Measurements from ENCODE around the gene PPM1M. TPM values are rescaled to one million over a fixed set of nuclear protein-coding genes. Genes with fewer than 3 reads are reported as not detected.

Gene PPM1M
- total RNA-seq, 1 donor from 2014 or later = 6.9 TPM

- H3K4me3 ChIP-seq (ENCODE audit: low read depth, low read length) = no peak overlapping the region
- DNase-seq (ENCODE audit: low read depth) = no peak
- no peak for TF ChIP-seq CTCF (conservative IDR thresholded peaks at IDR 0.05; ENCODE audit: low read depth, low read length)
These were observed 35.5 kb upstream of the PPM1M start for GRCh38 chr3:52210037-52210436.

- no peak for TF ChIP-seq CTCF (conservative IDR thresholded peaks at IDR 0.05; ENCODE audit: low read depth, low read length)
- H3K4me3 ChIP-seq (ENCODE audit: low read depth, low read length) = no peak overlapping the region
- no peak for DNase-seq (ENCODE audit: low read depth)
These were observed 35.0 kb upstream of the PPM1M start for GRCh38 chr3:52210550-52211046.

GRCh38 chr3:52211268-52211891, 34.2 kb upstream of the PPM1M start:
- TF ChIP-seq CTCF (conservative IDR thresholded peaks at IDR 0.05; ENCODE audit: low read depth, low read length) = no peak
- no peak for DNase-seq (ENCODE audit: low read depth)
- no peak overlapping the region for H3K4me3 ChIP-seq (ENCODE audit: low read depth, low read length)

GRCh38 chr3:52213005-52213404, 32.6 kb upstream of the PPM1M start:
- TF ChIP-seq CTCF (conservative IDR thresholded peaks at IDR 0.05; ENCODE audit: low read depth, low read length) = no peak
- no peak for DNase-seq (ENCODE audit: low read depth)
- H3K4me3 ChIP-seq (ENCODE audit: low read depth, low read length) = no peak overlapping the region

- TF ChIP-seq CTCF (conservative IDR thresholded peaks at IDR 0.05; ENCODE audit: low read depth, low read length) = no peak
- DNase-seq (ENCODE audit: low read depth) = no peak
- H3K4me3 ChIP-seq (ENCODE audit: low read depth, low read length) = no peak overlapping the region
These were observed 31.7 kb upstream of the PPM1M start for GRCh38 chr3:52213901-52214300.

- no peak for TF ChIP-seq CTCF (conservative IDR thresholded peaks at IDR 0.05; ENCODE audit: low read depth, low read length)
- DNase-seq (ENCODE audit: low read depth) = no peak
- no peak overlapping the region for H3K4me3 ChIP-seq (ENCODE audit: low read depth, low read length)
These were observed 30.2 kb upstream of the PPM1M start for GRCh38 chr3:52215351-52215750.

Data from epithelial cell of proximal tubule (primary cell).